Measurements from ENCODE around the gene IL26. TPM values are rescaled to one million over a fixed set of nuclear protein-coding genes. Genes with fewer than 3 reads are reported as not detected.

The IL26 gene
- polyA plus RNA-seq, 1 donor (not counting 4 experiments of a cell fraction or from before 2014, with no cell fraction given) = not detected

- FAIRE-seq (no peak), DNase-seq (ENCODE audit: low read depth, low spot score) (no peak)
- no peak overlapping the region for H3K27ac ChIP-seq (ENCODE audit: control insufficient read depth, insufficient read depth, low read length)
- no peaks in the 10 kb centered on the region for H4K20me1 ChIP-seq (ENCODE audit: control insufficient read depth, extremely low read depth, insufficient read depth, low read length)
- no peaks in the 10 kb centered on the region for H3K79me2 ChIP-seq (ENCODE audit: control insufficient read depth, insufficient read depth, low read length)
- TF ChIP-seq CTCF (optimal IDR thresholded peaks at IDR 0.05 in 1 of 3, IDR thresholded peaks at IDR 0.05 in 1 of 3, conservative IDR thresholded peaks at IDR 0.05 in 1 of 3; ENCODE audit: extremely low read depth in 1 of 3, insufficient read depth in 2 of 3, low read length in 3 of 3) (no peak), EZH2 (IDR thresholded peaks at IDR 0.05; ENCODE audit: low read length) (no peak)
- H3K4me1 ChIP-seq (ENCODE audit: control insufficient read depth, extremely low read depth, insufficient read depth, low read length) = no peaks in the 10 kb centered on the region
- no peak overlapping the region for H3K4me2 ChIP-seq (ENCODE audit: control insufficient read depth, extremely low read depth, insufficient read depth, low read depth, low read length)
- no peaks in the 10 kb centered on the region for H3K36me3 ChIP-seq (ENCODE audit: control insufficient read depth in 2 of 2, extremely low read depth in 1 of 2, insufficient read depth in 2 of 2, low read length in 2 of 2)
- H3K27me3 ChIP-seq (ENCODE audit: control insufficient read depth, extremely low read depth, insufficient read depth, low read length) = no peaks in the 10 kb centered on the region
- no peak overlapping the region for H2AFZ ChIP-seq (ENCODE audit: control insufficient read depth, low read length)
- H3K9ac ChIP-seq (ENCODE audit: control insufficient read depth, extremely low read depth, insufficient read depth, low read length) = no peak overlapping the region
- dilution Hi-C loops (cut with MboI; ENCODE audit: extremely low pct_ligation_motif_present, low sequenced_read_pairs) = no loop called here
- no peaks in the 10 kb centered on the region for H3K9me1 ChIP-seq (ENCODE audit: control insufficient read depth, extremely low read depth, insufficient read depth, low read length)
- H3K9me3 ChIP-seq (ENCODE audit: control insufficient read depth, low read depth, low read length) = no peaks in the 10 kb centered on the region
- no peak overlapping the region for H3K4me3 ChIP-seq (ENCODE audit: control insufficient read depth in 2 of 3, extremely low read depth in 1 of 3, insufficient read depth in 2 of 3, low read depth in 1 of 3, low read length in 3 of 3)
These were observed 22.2 kb upstream of the IL26 start for GRCh38 chr12:68247785-68248184.

- no peak overlapping the region for H2AFZ ChIP-seq (ENCODE audit: control insufficient read depth, low read length)
- H3K9me3 ChIP-seq (ENCODE audit: control insufficient read depth, low read depth, low read length) = no peaks in the 10 kb centered on the region
- FAIRE-seq (no peak), DNase-seq (ENCODE audit: low read depth, low spot score) (no peak)
- no peaks in the 10 kb centered on the region for H3K79me2 ChIP-seq (ENCODE audit: control insufficient read depth, insufficient read depth, low read length)
- no peaks in the 10 kb centered on the region for H3K4me1 ChIP-seq (ENCODE audit: control insufficient read depth, extremely low read depth, insufficient read depth, low read length)
- TF ChIP-seq EZH2 (IDR thresholded peaks at IDR 0.05; ENCODE audit: low read length) (no peak), CTCF (optimal IDR thresholded peaks at IDR 0.05 in 1 of 3, IDR thresholded peaks at IDR 0.05 in 1 of 3, conservative IDR thresholded peaks at IDR 0.05 in 1 of 3; ENCODE audit: extremely low read depth in 1 of 3, insufficient read depth in 2 of 3, low read length in 3 of 3) (no peak)
- H3K9ac ChIP-seq (ENCODE audit: control insufficient read depth, extremely low read depth, insufficient read depth, low read length) = no peak overlapping the region
- no peak overlapping the region for H3K27ac ChIP-seq (ENCODE audit: control insufficient read depth, insufficient read depth, low read length)
- dilution Hi-C loops (cut with MboI; ENCODE audit: extremely low pct_ligation_motif_present, low sequenced_read_pairs) = no loop called here
- no peaks in the 10 kb centered on the region for H4K20me1 ChIP-seq (ENCODE audit: control insufficient read depth, extremely low read depth, insufficient read depth, low read length)
- H3K36me3 ChIP-seq (ENCODE audit: control insufficient read depth in 2 of 2, extremely low read depth in 1 of 2, insufficient read depth in 2 of 2, low read length in 2 of 2) = no peaks in the 10 kb centered on the region
- no peaks in the 10 kb centered on the region for H3K27me3 ChIP-seq (ENCODE audit: control insufficient read depth, extremely low read depth, insufficient read depth, low read length)
- no peak overlapping the region for H3K4me3 ChIP-seq (ENCODE audit: control insufficient read depth in 2 of 3, extremely low read depth in 1 of 3, insufficient read depth in 2 of 3, low read depth in 1 of 3, low read length in 3 of 3)
- H3K4me2 ChIP-seq (ENCODE audit: control insufficient read depth, extremely low read depth, insufficient read depth, low read depth, low read length) = no peak overlapping the region
- no peaks in the 10 kb centered on the region for H3K9me1 ChIP-seq (ENCODE audit: control insufficient read depth, extremely low read depth, insufficient read depth, low read length)
These were observed 20.7 kb upstream of the IL26 start for GRCh38 chr12:68246350-68246749.
